Cerebellar nuclear complex (tissue), 1 donor: ENCODE measurements around the gene ACAN.

Experiments used
- DNase-seq, 2 experiments: peaks; one replicate each; lab custom pipeline; 2025; lab: John Stamatoyannopoulos, UW

ACAN gene

DNA sequence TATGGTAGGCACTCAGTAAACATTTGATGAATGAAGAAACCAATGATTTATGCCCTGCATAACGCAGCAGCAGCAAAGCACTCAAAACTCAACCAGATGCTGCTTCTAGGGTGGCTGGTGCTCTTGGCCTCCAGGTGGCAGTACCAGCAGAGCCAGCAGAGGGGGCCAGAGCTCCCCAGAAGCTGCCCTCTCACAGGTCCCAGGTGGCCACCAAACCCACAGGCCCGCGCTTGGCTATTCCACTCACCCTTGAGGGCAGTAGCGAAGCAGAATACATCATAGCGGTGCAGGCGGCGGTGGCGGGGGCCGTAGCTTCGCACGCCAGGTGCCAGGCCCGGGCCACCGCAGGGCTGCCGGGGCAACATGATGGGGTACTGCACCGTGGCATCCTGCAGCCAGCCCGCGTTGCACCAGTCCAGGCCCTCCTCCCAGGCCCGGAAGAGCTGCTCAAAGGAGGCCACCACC, 75.5 kb downstream of the ACAN start:
- no peak for DNase-seq

DNA sequence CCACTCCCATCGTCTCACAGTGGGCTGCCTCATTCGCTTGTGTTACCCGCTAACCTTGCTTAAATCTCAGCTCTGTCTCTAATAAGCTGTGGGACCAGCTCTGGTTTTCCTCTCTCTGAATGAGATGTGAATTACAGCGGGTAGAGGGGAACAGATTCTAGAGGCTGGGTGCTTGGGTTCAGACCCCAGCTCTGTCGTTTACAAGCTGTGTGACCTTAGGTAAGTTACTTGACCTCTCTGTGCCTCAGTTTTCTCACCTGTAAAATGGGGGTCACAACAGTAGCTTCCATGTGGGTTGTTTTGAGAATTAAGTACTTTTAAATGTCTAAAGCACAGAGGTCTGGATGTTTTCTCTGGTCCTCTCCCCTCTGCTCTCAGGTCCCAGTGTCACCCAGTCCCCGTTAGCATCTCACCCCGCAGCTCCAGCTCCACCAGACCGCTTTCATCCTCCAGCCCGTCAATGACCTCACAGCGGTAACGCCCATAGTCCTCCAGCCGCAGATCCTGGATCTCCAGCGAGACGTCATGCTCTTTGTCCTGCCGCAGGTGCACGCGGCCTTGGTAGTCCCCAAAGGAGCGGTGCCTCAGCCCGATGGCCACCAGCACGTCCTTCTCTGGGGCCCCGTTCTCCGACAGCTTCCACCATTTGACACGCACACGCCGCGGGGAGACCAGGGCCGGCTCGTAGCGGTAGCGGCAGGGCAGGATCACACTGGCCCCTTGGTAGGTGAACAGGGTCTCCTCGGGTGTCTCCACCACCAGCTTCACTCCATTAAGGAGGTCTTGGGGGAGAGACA, 77.9 kb downstream of the ACAN start:
- DNase-seq, result no peak

DNA sequence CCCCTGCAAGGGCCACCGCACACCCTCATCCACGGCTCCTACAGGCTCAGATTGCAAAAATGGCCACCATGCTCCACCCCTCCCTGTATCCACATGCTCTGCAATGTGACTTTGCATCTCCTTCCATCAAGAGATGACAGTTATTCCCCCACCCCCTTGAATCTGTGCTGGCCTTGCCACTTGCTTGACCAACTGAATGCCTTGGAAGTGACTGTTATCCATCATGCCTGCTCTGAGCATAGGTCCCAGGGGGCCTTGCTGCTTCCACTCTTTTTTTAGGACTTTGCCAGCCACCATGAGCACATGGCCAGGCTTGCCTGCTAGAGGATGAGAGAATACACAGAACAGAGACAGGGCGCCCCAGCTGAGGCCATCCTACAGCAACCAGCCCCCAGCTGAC, 78.5 kb downstream of the ACAN start:
- no peak for DNase-seq

DNA sequence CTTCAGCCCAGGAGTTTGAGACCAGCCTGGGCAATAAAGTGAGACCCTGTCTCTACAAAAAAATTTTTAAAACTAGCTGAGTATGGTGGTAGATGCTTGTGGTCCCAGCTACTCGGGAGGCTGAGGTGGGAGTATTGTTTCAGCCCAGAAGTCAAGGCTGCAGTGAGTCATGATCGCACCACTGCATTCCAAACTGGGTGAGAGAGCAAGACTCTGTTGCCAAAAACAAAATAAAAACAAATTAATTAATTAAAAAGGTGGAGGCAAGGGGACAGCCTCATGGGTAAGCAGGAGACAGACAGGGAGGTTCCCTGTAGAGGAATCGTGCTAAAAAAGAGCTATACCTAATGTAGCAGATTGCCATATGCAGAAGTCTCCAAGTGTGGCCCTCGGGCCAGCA, 79.5 kb downstream of the ACAN start:
- no peak for DNase-seq

DNA sequence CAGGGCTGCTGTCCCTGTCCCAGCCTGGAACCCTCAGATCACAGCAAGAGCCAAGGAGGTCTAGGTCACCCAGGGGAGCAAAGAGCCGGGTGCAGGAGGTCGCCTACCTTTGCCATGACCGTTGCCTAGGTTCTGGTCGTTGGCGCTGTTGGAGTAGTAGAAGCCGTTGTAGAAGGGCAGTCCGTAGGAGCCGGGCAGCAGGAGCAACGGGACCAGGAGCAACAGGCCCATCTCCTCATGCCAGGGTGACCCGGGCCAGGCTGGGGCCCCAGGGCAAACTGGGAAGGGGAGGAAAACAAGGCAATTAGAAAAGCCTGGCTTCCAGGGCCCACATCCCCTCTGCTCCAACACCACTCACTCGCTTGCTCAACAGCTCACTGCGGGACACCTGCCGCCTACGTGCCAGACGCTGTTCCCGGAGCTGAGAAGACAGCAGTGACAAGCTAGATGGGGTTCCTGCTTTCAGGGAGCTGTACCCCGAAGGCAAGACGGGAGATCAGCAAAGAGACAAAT, 83.9 kb downstream of the ACAN start:
- no peak for DNase-seq

DNA sequence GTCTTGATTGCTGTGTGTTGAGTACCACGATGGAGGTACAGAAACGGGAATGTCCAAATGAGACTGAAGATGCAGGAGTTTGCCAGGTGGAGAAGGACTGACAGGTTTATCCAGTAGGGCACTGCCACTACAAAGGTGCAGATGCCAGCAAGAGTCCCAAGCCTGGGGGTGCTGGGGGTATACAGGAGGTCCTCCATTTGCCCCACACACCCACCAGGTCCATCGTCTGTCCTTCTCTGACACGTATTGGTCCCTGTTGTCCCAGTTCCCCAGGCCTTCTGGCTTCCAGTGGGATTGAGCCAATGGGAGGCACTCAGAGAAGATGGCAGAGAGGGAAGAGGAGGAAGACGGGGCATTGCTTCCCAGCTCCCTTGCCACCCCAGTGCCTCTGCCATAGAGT, 85.5 kb downstream of the ACAN start:
- no peak for DNase-seq

DNA sequence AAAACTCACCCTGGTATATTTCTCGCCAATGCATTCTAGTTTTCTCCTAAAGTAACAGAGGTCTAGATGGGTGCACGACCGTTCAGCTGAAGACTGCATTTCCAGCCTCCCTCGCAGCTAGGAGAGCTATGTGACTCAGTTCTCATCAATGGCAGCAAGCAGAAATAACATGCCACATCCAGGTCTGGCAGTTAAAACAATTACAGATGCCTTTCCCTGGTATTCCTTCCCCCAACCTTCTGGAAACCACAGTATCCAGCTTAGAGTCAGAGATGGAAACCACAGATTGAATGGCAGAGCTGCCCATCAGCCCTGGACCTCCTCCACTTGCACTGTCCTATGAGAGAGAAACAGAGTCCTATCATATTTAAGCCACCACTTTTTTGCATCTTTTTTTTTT, 87.3 kb downstream of the ACAN start:
- no peak for DNase-seq

DNA sequence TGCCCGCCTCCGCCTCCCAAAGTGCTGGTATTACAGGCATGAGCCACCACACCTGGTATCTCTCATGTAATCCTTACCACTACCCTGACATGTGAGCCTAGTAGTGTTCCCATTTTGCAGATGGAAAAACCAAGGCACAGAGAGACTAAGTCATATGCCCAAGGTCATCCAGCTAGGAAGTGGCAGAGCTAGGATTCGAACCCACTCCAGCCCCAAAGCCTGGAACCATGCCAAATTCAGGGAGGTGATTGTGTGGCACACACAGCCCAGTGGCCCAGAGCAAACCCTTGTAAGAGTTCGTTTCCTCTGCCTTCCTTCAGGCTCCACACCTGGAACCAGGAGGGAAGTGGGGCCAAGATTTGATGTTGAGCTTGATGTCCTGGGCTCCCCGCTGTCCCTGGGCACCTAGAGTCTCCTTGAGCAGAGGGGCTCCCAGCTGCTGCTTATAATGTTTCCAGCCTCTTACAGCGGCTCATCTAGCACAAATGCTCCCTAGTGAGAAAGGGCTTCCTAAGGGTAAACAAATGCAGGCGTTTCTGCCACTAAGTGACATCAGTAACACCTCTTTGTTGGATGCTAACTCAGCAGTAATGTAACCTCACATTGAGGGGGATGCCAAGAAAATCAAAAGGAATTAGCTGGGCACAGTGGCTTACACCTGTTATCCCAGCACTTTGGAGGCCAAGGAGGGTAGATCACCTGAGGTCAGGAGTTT, 88.5 kb downstream of the ACAN start:
- DNase-seq, result no peak

DNA sequence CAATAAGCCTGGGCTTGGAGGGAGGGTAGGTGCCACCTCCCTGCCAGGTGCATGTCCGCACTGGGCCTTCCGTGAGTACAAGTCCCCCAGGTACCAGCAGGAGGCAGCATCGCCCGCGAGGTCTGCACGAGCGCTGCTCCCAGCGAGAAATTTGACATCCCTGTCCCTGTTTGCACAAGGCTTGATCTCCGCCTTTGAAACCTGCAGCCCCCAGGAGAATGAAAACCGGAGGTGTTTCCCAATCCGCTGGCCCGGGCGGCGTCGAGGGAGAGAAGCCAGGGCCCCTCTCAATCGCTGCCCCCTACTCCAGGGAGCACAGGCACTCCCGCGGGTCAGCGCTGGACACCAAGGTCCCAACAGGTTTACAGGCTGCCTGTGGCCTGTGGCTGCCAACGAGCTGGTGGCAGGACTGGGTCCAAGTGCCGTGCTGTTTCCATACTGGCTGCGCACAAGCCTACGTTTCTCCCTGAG, 91.1 kb downstream of the ACAN start:
- no peak for DNase-seq

DNA sequence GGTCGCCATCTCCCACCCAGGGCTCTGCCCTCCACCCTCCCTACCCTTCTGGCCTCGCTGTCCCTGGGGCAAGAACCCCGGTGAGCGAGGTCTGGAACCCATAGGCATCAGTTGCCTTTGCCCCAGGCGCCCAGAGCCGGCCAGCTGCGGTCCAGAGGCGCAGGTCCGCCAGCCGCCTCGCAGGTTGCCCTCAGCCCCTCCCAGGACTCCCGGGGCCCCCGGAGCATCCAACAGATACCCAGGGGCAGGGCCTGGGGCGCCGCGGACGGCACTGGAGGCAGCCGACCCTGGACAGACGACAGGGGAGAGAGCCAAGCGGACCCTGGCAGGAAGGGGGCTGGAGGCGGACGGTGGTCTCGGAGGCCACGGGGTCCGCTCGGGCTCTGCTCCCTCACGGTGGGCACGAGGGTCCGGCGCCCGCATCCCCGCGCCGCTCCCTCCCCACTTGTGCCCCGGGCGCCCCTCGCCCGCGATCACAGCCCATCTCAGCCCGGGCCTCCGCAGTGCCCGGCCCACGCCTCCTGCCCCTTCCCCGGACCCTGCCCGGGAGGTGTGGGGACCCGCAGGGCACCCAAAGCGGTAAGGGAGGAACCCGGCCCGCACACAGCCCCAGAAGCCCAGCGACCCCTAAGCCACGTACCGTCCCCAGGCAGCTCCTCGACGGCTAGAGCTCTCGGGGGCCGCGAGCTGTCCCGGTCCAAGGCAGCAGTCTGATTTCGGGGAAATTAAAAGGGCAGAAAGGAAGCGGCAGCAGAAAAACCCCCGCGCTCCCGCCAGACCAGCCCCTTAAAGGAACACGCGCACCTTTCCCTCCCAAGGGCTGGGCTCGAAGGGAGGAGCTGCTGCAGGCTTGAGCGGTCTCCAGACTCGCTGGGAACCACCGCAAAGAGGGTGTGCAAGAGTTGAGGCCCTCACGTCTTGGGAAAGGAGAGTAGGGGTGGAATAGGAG, 91.9 kb downstream of the ACAN start, which contains the start of gene HAPLN3:
Gene HAPLN3, minus strand, starts transcription at position 726 of the 949 bp plus-strand sequence. CDS start 8,246 bp downstream, outside the sequence.
- no peak for DNase-seq

DNA sequence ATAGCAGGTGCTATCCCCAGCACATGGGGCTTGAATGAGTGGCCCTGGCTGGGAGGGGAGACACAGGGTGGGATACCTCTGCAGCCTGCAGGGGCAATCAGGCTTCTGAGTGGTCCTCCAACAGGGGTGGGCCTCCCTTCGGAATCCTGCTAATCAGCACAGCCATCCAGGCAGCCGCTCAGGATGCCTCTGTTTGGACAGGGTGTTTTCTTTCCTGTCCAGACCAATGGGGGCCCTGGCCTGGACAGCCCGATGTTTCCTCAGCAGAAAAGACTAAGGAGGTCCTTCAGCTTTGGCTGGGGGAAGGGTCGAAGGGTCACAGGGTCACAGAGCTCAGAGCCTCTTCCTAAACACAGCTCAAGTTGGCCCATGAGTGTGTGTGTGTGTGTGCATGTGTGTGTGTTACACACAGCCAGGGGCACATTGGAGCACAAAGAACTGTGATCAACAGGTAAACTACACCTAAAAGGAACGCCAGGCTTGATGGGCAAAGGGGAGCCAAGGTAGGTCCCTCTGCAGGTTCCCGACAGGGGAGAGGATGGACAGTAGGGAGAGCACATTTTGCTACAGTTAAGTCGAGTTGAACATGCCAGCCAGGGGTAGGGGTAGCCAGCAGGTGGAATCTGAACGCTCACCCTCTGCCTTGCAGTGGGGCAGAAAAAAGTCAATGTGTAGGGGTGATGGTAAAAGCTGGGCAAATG, 93.2 kb downstream of the ACAN start:
- no peak for DNase-seq

DNA sequence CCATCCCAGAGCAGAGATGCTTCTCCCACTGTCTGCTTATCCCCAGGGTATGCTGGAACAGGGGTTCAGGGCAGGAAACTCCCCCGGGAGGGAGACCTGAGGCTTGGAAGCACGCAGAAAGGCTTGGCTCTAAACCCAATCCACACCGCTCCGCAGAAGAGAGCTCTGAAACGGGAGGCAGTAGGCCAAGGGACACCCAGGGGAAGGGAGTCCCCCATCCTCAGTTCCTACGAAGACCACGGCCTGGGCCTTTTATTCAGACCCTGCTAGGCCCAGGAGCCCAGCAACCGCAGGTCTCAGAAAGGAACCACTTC, 93.9 kb downstream of the ACAN start:
- no peak for DNase-seq

DNA sequence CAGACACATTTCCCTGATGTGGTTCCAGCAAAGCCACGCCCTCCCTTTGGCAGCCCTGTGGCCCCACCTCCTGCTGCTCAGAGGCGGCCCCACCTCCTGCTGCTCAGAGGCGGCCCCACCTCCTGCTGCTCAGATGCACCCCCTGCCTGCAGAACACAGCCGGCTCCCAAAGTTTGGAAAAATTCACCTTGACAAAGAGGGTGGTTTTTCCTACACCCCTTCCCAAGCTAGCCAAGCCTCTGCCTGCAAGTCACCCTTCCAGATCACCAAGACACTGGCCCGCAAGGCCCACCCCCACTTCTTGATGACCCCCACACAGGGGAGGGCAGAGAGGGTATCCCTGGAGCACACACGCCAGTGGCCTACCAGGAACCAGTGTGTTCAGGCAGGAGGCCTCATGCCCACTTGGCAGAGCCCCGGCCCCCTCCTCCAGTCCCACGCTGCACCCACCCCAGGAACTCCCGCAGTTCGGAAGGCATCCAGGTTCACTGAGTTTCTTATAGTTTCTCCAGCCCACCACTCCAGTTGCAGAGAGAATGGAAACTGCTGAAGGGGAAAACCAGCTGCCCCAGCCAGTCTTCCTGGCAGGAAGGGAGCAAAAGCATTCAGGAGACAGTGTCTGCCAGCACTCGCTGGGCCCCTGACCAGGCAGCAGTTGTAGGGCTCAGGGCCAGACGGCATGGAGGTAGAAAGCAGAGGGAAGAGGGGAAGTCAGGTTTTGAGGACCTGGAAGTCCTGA, 94.4 kb downstream of the ACAN start:
- no peak for DNase-seq

DNA sequence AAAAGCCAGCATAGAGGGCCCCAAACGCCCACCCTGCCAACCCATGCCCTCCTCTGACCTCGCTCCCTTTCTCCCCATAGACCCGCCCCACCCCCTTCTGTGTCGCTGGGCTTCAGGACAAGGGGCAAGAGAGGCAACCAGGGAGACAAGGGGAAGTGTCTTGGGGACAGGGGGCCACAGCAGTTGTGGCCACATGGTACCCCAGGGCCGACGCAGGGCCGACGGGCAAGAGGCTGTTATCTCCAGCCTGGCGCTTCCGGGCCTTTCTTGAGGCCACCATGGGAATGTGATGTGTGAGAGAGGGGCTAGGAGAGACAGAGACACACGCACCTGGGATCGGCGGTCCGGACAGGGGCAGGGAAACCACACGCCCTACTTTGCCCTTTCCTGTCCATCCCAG, 95.5 kb downstream of the ACAN start:
- no peak for DNase-seq

DNA sequence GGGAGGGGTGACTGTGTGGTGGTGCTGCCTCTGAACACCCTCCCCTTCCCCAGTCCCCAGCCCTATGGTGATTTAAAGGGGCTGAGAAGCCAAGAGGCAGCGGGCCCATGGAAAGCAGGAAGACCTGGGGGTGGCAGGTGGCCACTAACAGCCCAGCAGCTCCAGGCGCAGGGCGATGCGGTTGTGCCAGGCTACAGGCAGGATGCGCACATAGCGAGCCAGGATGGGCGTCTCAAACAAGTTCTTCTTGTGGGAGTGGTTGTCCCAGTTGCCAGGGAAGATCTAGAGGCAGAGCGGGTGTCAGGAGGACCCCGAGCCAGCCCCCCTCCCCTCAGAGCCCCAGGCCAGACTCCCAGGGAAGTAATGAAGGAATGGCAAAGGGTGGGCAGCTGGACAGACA, 96.0 kb downstream of the ACAN start:
- DNase-seq, result no peak

DNA sequence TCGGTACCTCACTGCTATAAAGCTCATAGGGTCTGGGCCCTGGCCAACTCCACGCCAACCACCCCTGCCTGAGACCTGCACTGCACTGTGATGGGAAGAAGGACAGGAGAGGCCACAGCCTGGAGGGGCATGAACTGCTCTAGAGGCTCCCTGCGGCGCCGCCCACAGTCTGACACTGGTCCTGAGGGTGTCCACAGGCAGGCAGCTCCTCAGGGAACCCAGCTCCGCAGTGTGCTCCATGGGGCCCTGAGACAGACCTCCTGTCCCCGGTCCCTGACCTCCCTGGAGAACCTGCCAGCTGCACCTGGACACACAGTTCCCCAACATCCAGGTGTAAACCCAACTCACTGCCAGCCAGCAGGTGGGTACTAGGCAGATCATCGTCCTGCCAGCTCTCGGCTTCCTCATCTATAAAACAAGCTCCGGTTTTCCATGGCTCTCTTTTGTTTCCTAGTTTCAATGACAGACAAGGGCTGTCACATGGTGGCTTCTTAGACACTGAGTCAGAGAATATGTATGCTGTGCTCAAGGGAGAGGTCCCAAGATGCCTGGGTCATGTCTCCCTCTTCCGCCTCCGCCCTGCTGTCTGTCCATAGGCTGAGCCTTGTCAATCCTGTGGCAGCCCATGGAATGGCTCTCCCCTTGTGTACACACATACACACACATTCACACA, 97.2 kb downstream of the ACAN start:
- DNase-seq, result no peak

DNA sequence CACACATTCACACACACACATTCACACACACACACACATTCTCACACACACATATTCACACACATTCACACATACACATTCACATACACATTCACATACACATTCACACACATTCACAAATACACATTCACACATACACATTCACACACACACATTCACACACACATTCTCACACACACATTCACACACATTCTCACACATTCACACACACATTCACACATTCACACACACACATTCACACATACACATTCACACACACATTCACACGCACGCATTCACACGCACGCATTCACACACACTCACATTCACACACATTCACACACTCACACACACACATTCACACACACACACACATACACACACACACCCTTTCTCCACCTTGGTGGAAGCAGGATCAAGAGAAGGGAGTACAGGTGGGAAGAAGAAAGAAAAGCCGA, 97.8 kb downstream of the ACAN start:
- DNase-seq, result no peak

DNA sequence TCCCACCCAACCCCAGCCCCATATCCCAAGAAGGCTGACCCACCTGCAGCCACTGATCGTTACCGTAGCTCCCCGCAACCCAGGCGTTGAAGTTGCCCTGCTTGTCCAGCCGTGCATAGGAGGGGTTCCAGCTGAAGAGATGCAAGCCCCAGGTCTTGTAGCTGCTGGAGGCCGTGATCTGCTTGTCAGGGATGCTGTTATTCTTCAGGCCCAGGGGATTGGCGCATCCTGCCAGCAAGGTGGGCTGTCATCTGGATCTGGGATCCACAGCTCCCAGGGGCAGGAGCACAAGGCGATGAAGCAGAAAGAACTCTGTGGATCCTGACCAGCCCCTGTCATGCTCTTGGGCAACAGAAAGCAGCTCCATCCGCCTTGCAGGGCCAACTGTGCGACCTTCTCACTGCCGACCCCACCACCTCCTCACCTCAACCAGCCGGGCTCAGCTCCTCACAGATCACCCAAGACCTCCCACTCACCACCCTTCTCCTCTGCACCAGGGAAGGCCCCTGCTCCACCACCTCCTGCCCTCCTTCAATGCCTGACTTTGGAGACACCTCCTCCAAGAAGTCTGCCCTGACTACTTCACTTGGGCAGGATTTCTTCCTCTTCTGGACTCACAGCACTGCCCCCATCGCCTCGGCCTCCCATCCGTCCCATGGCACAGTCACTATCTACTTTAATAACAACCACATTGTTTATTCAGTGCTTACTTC, 98.4 kb downstream of the ACAN start:
- no peak for DNase-seq

DNA sequence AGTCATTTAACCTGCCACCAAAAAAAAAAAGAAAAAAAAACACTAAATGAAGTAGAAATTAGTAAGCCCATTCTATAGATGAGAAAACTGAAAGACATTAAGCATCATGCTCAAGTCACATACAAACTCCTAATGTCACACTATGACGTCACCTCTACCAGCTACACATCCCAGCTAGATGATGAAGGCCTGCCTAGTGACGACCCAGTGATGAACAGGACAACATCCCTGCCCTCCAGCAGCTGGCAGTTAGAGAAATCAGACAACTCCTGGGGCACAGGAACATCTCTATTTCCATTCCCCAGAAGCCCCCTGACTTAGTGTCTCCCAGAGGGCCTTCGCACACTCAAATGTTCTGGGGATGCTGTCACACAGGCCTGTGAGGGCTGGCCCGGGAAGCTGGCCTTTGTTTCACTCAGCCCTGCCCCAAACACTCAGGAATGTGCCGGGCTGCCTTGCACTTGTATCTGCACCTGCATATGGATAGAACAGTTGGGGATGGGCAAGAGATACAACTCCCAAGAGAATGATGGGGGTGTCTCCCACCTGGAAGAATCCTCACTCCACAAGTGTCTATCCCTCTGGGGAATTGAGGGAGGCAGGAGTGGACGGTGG, 99.1 kb downstream of the ACAN start:
- no peak for DNase-seq
